ENCODE data around the gene NRG3. TPM values are rescaled to one million over a fixed set of nuclear protein-coding genes. Genes with fewer than 3 reads are reported as not detected.

Gene NRG3
- total and polyA plus RNA-seq, 3 experiments from 2014 or later, result not detected

GRCh38 chr10:82464966-82465365 is 590.0 kb downstream of the NRG3 start:
- Histone ChIP-seq H3K4me1 (ENCODE audit: insufficient read depth, low read length) (no peaks in the 10 kb centered on the region), H3K36me3 (ENCODE audit: insufficient read depth, low read length) (no peaks in the 10 kb centered on the region), H3K27me3 (ENCODE audit: insufficient read depth, low read length, poor library complexity, severe bottlenecking) (no peaks in the 10 kb centered on the region), H3K27ac (ENCODE audit: low read depth, low read length) (no peak overlapping the region), H3K4me3 (ENCODE audit: low read length) (no peak overlapping the region), H3K9me3 (ENCODE audit: low read length) (no peaks in the 10 kb centered on the region)
- Mint-ChIP-seq H3K36me3 (no peaks in the 10 kb centered on the region), H3K9me3 (peaks cover 8 to 15% (median 14%) of the 10 kb centered on the region in 5 donors), H3K4me3 (no peak overlapping the region), H3K4me1 (no peaks in the 10 kb centered on the region), H3K27ac (no peak overlapping the region), H3K27me3 (no peaks in the 10 kb centered on the region)
- no peak for DNase-seq
- ChIA-PET POLR2A (no interaction called here), CTCF (no interaction called here)

GRCh38 chr10:82468453-82468852 is 593.5 kb downstream of the NRG3 start:
- Histone ChIP-seq H3K9me3 (ENCODE audit: low read length) (no peaks in the 10 kb centered on the region), H3K27ac (ENCODE audit: low read depth, low read length) (no peak overlapping the region), H3K4me1 (ENCODE audit: insufficient read depth, low read length) (no peaks in the 10 kb centered on the region), H3K36me3 (ENCODE audit: insufficient read depth, low read length) (no peaks in the 10 kb centered on the region), H3K4me3 (ENCODE audit: low read length) (no peak overlapping the region), H3K27me3 (ENCODE audit: insufficient read depth, low read length, poor library complexity, severe bottlenecking) (no peaks in the 10 kb centered on the region)
- H3K36me3 Mint-ChIP-seq, result no peaks in the 10 kb centered on the region
- no peak overlapping the region for H3K27ac Mint-ChIP-seq
- no peak for DNase-seq
- no peak overlapping the region for H3K4me3 Mint-ChIP-seq
- H3K4me1 Mint-ChIP-seq, result no peaks in the 10 kb centered on the region
- ChIA-PET POLR2A (no interaction called here), CTCF (no interaction called here)
- H3K9me3 Mint-ChIP-seq, result peaks cover 6 to 10% (median 8%) of the 10 kb centered on the region in 5 donors
- no peaks in the 10 kb centered on the region for H3K27me3 Mint-ChIP-seq

- H3K36me3 Mint-ChIP-seq, result no peaks in the 10 kb centered on the region
- DNase-seq, result no peak
- H3K27me3 ChIP-seq (ENCODE audit: insufficient read depth, low read length, poor library complexity, severe bottlenecking), result no peaks in the 10 kb centered on the region
- no peak overlapping the region for H3K4me3 ChIP-seq (ENCODE audit: low read length)
- H3K4me3 Mint-ChIP-seq, result no peak overlapping the region
- H3K27ac ChIP-seq (ENCODE audit: low read depth, low read length), result no peak overlapping the region
- no peaks in the 10 kb centered on the region for H3K4me1 ChIP-seq (ENCODE audit: insufficient read depth, low read length)
- H3K9me3 Mint-ChIP-seq, result peaks cover 2 to 17% (median 7%) of the 10 kb centered on the region in 5 donors
- no peak overlapping the region for H3K27ac Mint-ChIP-seq
- H3K36me3 ChIP-seq (ENCODE audit: insufficient read depth, low read length), result no peaks in the 10 kb centered on the region
- H3K9me3 ChIP-seq (ENCODE audit: low read length), result no peaks in the 10 kb centered on the region
- H3K27me3 Mint-ChIP-seq, result no peaks in the 10 kb centered on the region
- ChIA-PET POLR2A (no interaction called here), CTCF (no interaction called here)
- H3K4me1 Mint-ChIP-seq, result no peaks in the 10 kb centered on the region
Observed at GRCh38 chr10:82472406-82473335, 597.7 kb downstream of the NRG3 start.

GRCh38 chr10:82477776-82478175 is 602.8 kb downstream of the NRG3 start:
- Mint-ChIP-seq H3K27ac (no peak overlapping the region), H3K4me3 (no peak overlapping the region), H3K27me3 (no peaks in the 10 kb centered on the region), H3K4me1 (no peaks in the 10 kb centered on the region), H3K36me3 (no peaks in the 10 kb centered on the region), H3K9me3 (peaks cover 4 to 29% (median 11%) of the 10 kb centered on the region in 5 donors)
- CTCF ChIA-PET, result no interaction called here
- no peak for DNase-seq
- H3K9me3 ChIP-seq (ENCODE audit: low read length), result no peaks in the 10 kb centered on the region
- POLR2A ChIA-PET, result no interaction called here
- H3K4me3 ChIP-seq (ENCODE audit: low read length), result no peak overlapping the region
- no peaks in the 10 kb centered on the region for H3K36me3 ChIP-seq (ENCODE audit: insufficient read depth, low read length)
- no peaks in the 10 kb centered on the region for H3K4me1 ChIP-seq (ENCODE audit: insufficient read depth, low read length)
- H3K27me3 ChIP-seq (ENCODE audit: insufficient read depth, low read length, poor library complexity, severe bottlenecking), result no peaks in the 10 kb centered on the region
- no peak overlapping the region for H3K27ac ChIP-seq (ENCODE audit: low read depth, low read length)

GRCh38 chr10:82492647-82493046 is 617.7 kb downstream of the NRG3 start:
- no peaks in the 10 kb centered on the region for H3K4me1 Mint-ChIP-seq
- no peak overlapping the region for H3K27ac Mint-ChIP-seq
- ChIA-PET POLR2A (no interaction called here), CTCF (no interaction called here)
- no peaks in the 10 kb centered on the region for H3K36me3 Mint-ChIP-seq
- Histone ChIP-seq H3K4me3 (ENCODE audit: low read length) (no peak overlapping the region), H3K27ac (ENCODE audit: low read depth, low read length) (no peak overlapping the region), H3K36me3 (ENCODE audit: insufficient read depth, low read length) (no peaks in the 10 kb centered on the region), H3K9me3 (ENCODE audit: low read length) (no peaks in the 10 kb centered on the region), H3K27me3 (ENCODE audit: insufficient read depth, low read length, poor library complexity, severe bottlenecking) (no peaks in the 10 kb centered on the region), H3K4me1 (ENCODE audit: insufficient read depth, low read length) (no peaks in the 10 kb centered on the region)
- H3K4me3 Mint-ChIP-seq, result no peak overlapping the region
- H3K27me3 Mint-ChIP-seq, result no peaks in the 10 kb centered on the region
- peaks cover 0 to 30% (median 9%) of the 10 kb centered on the region in 5 donors for H3K9me3 Mint-ChIP-seq
- no peak for DNase-seq

- Mint-ChIP-seq H3K27me3 (no peaks in the 10 kb centered on the region), H3K36me3 (no peaks in the 10 kb centered on the region), H3K4me3 (no peak overlapping the region), H3K4me1 (no peaks in the 10 kb centered on the region), H3K27ac (no peak overlapping the region), H3K9me3 (peaks cover 2 to 28% (median 10%) of the 10 kb centered on the region in 5 donors)
- Histone ChIP-seq H3K36me3 (ENCODE audit: insufficient read depth, low read length) (no peaks in the 10 kb centered on the region), H3K4me1 (ENCODE audit: insufficient read depth, low read length) (no peaks in the 10 kb centered on the region), H3K27ac (ENCODE audit: low read depth, low read length) (no peak overlapping the region), H3K27me3 (ENCODE audit: insufficient read depth, low read length, poor library complexity, severe bottlenecking) (no peaks in the 10 kb centered on the region), H3K9me3 (ENCODE audit: low read length) (no peaks in the 10 kb centered on the region), H3K4me3 (ENCODE audit: low read length) (no peak overlapping the region)
- ChIA-PET CTCF (no interaction called here), POLR2A (no interaction called here)
- no peak for DNase-seq
Observed at GRCh38 chr10:82496114-82496513, 621.1 kb downstream of the NRG3 start.

GRCh38 chr10:82497439-82497838 is 622.4 kb downstream of the NRG3 start:
- POLR2A ChIA-PET, result no interaction called here
- Histone ChIP-seq H3K4me3 (ENCODE audit: low read length) (no peak overlapping the region), H3K36me3 (ENCODE audit: insufficient read depth, low read length) (no peaks in the 10 kb centered on the region), H3K27ac (ENCODE audit: low read depth, low read length) (no peak overlapping the region), H3K9me3 (ENCODE audit: low read length) (no peaks in the 10 kb centered on the region), H3K4me1 (ENCODE audit: insufficient read depth, low read length) (no peaks in the 10 kb centered on the region), H3K27me3 (ENCODE audit: insufficient read depth, low read length, poor library complexity, severe bottlenecking) (no peaks in the 10 kb centered on the region)
- no peaks in the 10 kb centered on the region for H3K27me3 Mint-ChIP-seq
- no peaks in the 10 kb centered on the region for H3K4me1 Mint-ChIP-seq
- no peak for DNase-seq
- CTCF ChIA-PET, result no interaction called here
- H3K9me3 Mint-ChIP-seq, result peaks cover 4 to 16% (median 10%) of the 10 kb centered on the region in 5 donors
- H3K36me3 Mint-ChIP-seq, result no peaks in the 10 kb centered on the region
- no peak overlapping the region for H3K27ac Mint-ChIP-seq
- no peak overlapping the region for H3K4me3 Mint-ChIP-seq

- Mint-ChIP-seq H3K27ac (no peak overlapping the region), H3K4me1 (no peaks in the 10 kb centered on the region), H3K4me3 (no peak overlapping the region), H3K36me3 (no peaks in the 10 kb centered on the region), H3K9me3 (peaks cover 4 to 16% (median 7%) of the 10 kb centered on the region in 5 donors), H3K27me3 (no peaks in the 10 kb centered on the region)
- ChIA-PET POLR2A (no interaction called here), CTCF (no interaction called here)
- Histone ChIP-seq H3K9me3 (ENCODE audit: low read length) (no peaks in the 10 kb centered on the region), H3K27me3 (ENCODE audit: insufficient read depth, low read length, poor library complexity, severe bottlenecking) (no peaks in the 10 kb centered on the region), H3K27ac (ENCODE audit: low read depth, low read length) (no peak overlapping the region), H3K4me3 (ENCODE audit: low read length) (no peak overlapping the region), H3K36me3 (ENCODE audit: insufficient read depth, low read length) (no peaks in the 10 kb centered on the region), H3K4me1 (ENCODE audit: insufficient read depth, low read length) (no peaks in the 10 kb centered on the region)
- DNase-seq, result no peak
Observed at GRCh38 chr10:82498976-82499375, 624.0 kb downstream of the NRG3 start.

Data from CD8-positive, alpha-beta memory T cell (primary cell).